K562 (cell line): ENCODE measurements around the gene GCN1. TPM values are rescaled to one million over a fixed set of nuclear protein-coding genes. Genes with fewer than 3 reads are reported as not detected.

Experiments used
- ARNT ChIP-seq, 2 experiments: fragments of 450-650 bp; IDR thresholded peaks; 2 replicates each; pipeline ENCODE4 v1.6.1; 2016; ENCODE audit warnings: mild to moderate bottlenecking in 1 of 2
- ASH1L ChIP-seq: fragments of 450-650 bp; IDR thresholded peaks from 2 replicates; pipeline ENCODE4 v1.6.1; 2018; ENCODE audit warnings: borderline replicate concordance, mild to moderate bottlenecking, low read depth; ENCODE audit not compliant: partially characterized antibody
- C11orf30 ChIP-seq: fragments of 450-650 bp; IDR thresholded peaks from 2 replicates; pipeline ENCODE4 v1.6.1; 2016; ENCODE audit warnings: low read depth, mild to moderate bottlenecking
- DDX20 ChIP-seq: fragments of 450-650 bp; IDR thresholded peaks from 2 replicates; pipeline ENCODE4 v1.6.1; 2016; ENCODE audit warnings: missing genetic modification characterization, low read depth, mild to moderate bottlenecking, missing compliant biosample characterization, moderate library complexity
- ERF ChIP-seq: fragments of 450-650 bp; formaldehyde crosslinking; IDR thresholded peaks from 2 replicates; pipeline ENCODE4 v1.4.0; 2020; ENCODE audit warnings: mild to moderate bottlenecking, mixed read lengths
- ESRRA ChIP-seq: fragments of 450-650 bp; IDR thresholded peaks from 2 replicates; pipeline ENCODE4 v1.6.1; 2014; ENCODE audit warnings: low read depth, mild to moderate bottlenecking, moderate library complexity, borderline replicate concordance
- EWSR1 ChIP-seq: fragments of 450-650 bp; IDR thresholded peaks from 2 replicates; pipeline ENCODE4 v1.6.1; 2018; ENCODE audit warnings: borderline replicate concordance, mild to moderate bottlenecking, low read depth, moderate library complexity; ENCODE audit not compliant: partially characterized antibody
- FOS ChIP-seq: IDR thresholded peaks from 3 replicates; pipeline ENCODE4 v1.6.1; 2011; ENCODE audit not compliant: insufficient read length; ENCODE audit errors: extremely low read depth
- GATA2 ChIP-seq: sonication (generic); formaldehyde crosslinking; IDR thresholded peaks from 2 replicates; pipeline ENCODE4 v1.4.0; 2020; ENCODE audit warnings: mild to moderate bottlenecking, missing genetic modification reagents
- GTF2E2 ChIP-seq: fragments of 200-800 bp; sonication (Bioruptor generic); IDR thresholded peaks from 2 replicates; pipeline ENCODE4 v1.6.1; 2016; ENCODE audit warnings: missing genetic modification characterization, missing compliant biosample characterization
- ILF3 ChIP-seq: fragments of 450-650 bp; IDR thresholded peaks from 2 replicates; pipeline ENCODE4 v1.6.1; 2018; ENCODE audit warnings: antibody characterized with exemption, mild to moderate bottlenecking, moderate library complexity, borderline replicate concordance
- MAFG ChIP-seq: fragments of 450-650 bp; conservative IDR thresholded peaks from 2 replicates; pipeline ENCODE4 v1.6.1; 2016; ENCODE audit warnings: missing genetic modification characterization, missing compliant biosample characterization
- NFATC3 ChIP-seq: fragments of 450-650 bp; IDR thresholded peaks from 2 replicates; pipeline ENCODE4 v1.6.1; 2017; ENCODE audit warnings: mild to moderate bottlenecking
- POLR2G ChIP-seq: fragments of 200-400 bp; formaldehyde crosslinking; IDR thresholded peaks from 2 replicates; pipeline ENCODE4 v1.6.1; 2017; ENCODE audit warnings: low read depth, mild to moderate bottlenecking, antibody characterized with exemption, low read length, moderate library complexity
- PURB ChIP-seq: sonication (generic); formaldehyde crosslinking; IDR thresholded peaks from 2 replicates; pipeline ENCODE4 v1.9.0; 2021; ENCODE audit warnings: low read depth, mild to moderate bottlenecking, missing genetic modification reagents
- RBFOX2 ChIP-seq: fragments of 200-400 bp; formaldehyde crosslinking; IDR thresholded peaks from 2 replicates; pipeline ENCODE4 v1.6.1; 2017; ENCODE audit warnings: low read depth, mild to moderate bottlenecking, low read length, moderate library complexity
- RBM14 ChIP-seq: fragments of 200-400 bp; formaldehyde crosslinking; IDR thresholded peaks from 2 replicates; pipeline ENCODE4 v1.6.1; 2018; ENCODE audit warnings: low read depth, mild to moderate bottlenecking, low read length, moderate library complexity, borderline replicate concordance; ENCODE audit not compliant: insufficient read depth
- RNF2 ChIP-seq: sonication (generic); IDR thresholded peaks from 2 replicates; pipeline ENCODE4 v1.6.1; 2016
- SPI1 ChIP-seq: IDR thresholded peaks from 2 replicates; pipeline ENCODE4 v1.6.1; 2011; ENCODE audit warnings: low read depth, low read length, control low read depth, borderline replicate concordance
- XRCC4 ChIP-seq: IDR thresholded peaks from one replicate; pipeline ENCODE4 v1.6.1; 2011; ENCODE audit not compliant: insufficient read depth, insufficient read length; ENCODE audit errors: extremely low read depth
- ZNF143 ChIP-seq: sonication (generic); formaldehyde crosslinking; IDR thresholded peaks from 2 replicates; pipeline ENCODE4 v1.9.0; 2022; ENCODE audit warnings: mild to moderate bottlenecking, missing genetic modification reagents
- polyA plus RNA-seq, 8 experiments: library from polyadenylated mRNA; depleted of rRNA in 4 of 8; stranded (reverse) in 5 of 8; unstranded in 3 of 8; fragments of >200 nt; fragmentation: Nextera tagmentation in 2 of 8; fragmentation: Illumina TruSeq in 1 of 8; extraction: Ambion mirVana in 2 of 8; extraction: Trizol in 1 of 8; gene quantifications; 2 replicates each; pipeline versions ENCODE4 v1.2.1 to v1.2.3, GENCODE V29; 2011 to 2014; ENCODE audit warnings: inconsistent platforms in 1 of 8, missing spikeins in 1 of 8
- total RNA-seq, 7 experiments: library from RNA; depleted of rRNA in 6 of 7; stranded (reverse); fragments of >200 nt in 6 of 7; fragmentation: Illumina TruSeq in 2 of 7; extraction: Trizol in 2 of 7; gene quantifications; 2 replicates each; pipeline versions ENCODE4 v1.2.1 to v1.2.3, GENCODE V29; 2011 to 2021; ENCODE audit warnings: low replicate concordance in 1 of 7
- TF ChIP-seq, protein P1 (sequence below): fragments of 450-650 bp; conservative IDR thresholded peaks from 2 replicates; pipeline ENCODE4 v1.6.1; 2016; ENCODE audit warnings: missing genetic modification characterization, low read depth, mild to moderate bottlenecking, control low read depth, missing compliant biosample characterization
- TF ChIP-seq, protein P2 (sequence below): IDR thresholded peaks from 3 replicates; pipeline ENCODE4 v1.6.1; 2011; ENCODE audit warnings: borderline replicate concordance, mild to moderate bottlenecking, moderate library complexity; ENCODE audit not compliant: insufficient read length; ENCODE audit errors: extremely low read depth
- TF ChIP-seq, protein P3 (sequence below): fragments of 450-650 bp; IDR thresholded peaks from 2 replicates; pipeline ENCODE4 v1.6.1; 2016

Gene GCN1
- total and polyA plus RNA-seq, 9 of the 15 experiments (the other 6 are each of a cell fraction or from before 2014, with no cell fraction given) = 11.9 to 190 (median 51.7) TPM

DNA sequence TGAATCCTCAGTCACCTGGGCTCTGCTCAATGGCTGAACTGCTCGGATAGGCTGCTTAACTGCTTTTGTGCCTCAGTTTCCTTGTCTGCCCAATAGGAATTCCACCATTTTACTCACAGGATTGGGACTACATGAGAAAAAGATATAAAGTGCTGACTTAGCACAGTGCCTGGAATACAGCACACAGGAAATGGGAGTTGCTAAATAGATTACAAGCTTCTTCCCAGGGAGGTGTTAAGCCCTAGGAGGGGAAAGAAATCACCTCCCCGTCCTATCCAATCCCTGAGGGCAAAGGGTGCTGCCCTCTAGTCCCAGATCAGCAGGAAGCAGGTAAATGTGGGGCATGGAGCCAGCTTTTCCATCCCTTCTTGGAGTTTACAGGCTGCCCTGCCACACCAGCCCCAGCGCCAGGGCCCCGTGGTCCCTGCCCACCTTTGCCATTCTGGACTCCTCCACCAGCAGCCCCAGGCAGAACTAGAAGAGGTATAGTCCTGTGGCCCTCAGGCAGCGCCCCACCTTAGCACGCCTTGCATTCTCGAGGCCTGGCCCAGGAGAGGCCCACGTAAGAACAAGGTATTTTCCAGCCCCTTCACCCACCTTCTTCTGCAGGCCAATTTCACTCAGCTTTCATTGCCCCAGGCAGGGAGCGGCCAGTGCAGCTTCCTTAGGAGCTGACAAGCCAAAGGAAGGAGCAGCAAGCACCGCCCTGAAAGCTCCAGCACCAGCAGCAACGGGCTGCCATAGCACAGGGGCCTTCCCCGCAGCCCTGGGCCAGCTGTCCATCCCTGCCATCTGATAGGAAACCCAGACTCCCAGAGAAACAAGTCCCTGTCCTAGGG, 35.2 kb upstream of the GCN1 start (continued):
- peak; percentile 99 for TF ChIP-seq C11orf30
- peak; percentile 33; the same call in 1 of the 2 replicates for TF ChIP-seq POLR2G
- TF ChIP-seq, protein P1, sequence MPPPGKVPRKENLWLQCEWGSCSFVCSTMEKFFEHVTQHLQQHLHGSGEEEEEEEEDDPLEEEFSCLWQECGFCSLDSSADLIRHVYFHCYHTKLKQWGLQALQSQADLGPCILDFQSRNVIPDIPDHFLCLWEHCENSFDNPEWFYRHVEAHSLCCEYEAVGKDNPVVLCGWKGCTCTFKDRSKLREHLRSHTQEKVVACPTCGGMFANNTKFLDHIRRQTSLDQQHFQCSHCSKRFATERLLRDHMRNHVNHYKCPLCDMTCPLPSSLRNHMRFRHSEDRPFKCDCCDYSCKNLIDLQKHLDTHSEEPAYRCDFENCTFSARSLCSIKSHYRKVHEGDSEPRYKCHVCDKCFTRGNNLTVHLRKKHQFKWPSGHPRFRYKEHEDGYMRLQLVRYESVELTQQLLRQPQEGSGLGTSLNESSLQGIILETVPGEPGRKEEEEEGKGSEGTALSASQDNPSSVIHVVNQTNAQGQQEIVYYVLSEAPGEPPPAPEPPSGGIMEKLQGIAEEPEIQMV (tag) = no peak
- no peak for TF ChIP-seq GATA2 (CRISPR knock-in tag)
- TF ChIP-seq ILF3 = no peak
- TF ChIP-seq RNF2 = peak; percentile 6; the same call in 1 of the 2 replicates
- TF ChIP-seq ESRRA = no peak
- no peak for TF ChIP-seq DDX20 (tag)
- TF ChIP-seq, protein P2, sequence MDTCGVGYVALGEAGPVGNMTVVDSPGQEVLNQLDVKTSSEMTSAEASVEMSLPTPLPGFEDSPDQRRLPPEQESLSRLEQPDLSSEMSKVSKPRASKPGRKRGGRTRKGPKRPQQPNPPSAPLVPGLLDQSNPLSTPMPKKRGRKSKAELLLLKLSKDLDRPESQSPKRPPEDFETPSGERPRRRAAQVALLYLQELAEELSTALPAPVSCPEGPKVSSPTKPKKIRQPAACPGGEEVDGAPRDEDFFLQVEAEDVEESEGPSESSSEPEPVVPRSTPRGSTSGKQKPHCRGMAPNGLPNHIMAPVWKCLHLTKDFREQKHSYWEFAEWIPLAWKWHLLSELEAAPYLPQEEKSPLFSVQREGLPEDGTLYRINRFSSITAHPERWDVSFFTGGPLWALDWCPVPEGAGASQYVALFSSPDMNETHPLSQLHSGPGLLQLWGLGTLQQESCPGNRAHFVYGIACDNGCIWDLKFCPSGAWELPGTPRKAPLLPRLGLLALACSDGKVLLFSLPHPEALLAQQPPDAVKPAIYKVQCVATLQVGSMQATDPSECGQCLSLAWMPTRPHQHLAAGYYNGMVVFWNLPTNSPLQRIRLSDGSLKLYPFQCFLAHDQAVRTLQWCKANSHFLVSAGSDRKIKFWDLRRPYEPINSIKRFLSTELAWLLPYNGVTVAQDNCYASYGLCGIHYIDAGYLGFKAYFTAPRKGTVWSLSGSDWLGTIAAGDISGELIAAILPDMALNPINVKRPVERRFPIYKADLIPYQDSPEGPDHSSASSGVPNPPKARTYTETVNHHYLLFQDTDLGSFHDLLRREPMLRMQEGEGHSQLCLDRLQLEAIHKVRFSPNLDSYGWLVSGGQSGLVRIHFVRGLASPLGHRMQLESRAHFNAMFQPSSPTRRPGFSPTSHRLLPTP = no peak
- TF ChIP-seq GTF2E2 (tag) = no peak
- TF ChIP-seq NFATC3 = no peak
- no peak for TF ChIP-seq RBM14
- TF ChIP-seq, protein P3, sequence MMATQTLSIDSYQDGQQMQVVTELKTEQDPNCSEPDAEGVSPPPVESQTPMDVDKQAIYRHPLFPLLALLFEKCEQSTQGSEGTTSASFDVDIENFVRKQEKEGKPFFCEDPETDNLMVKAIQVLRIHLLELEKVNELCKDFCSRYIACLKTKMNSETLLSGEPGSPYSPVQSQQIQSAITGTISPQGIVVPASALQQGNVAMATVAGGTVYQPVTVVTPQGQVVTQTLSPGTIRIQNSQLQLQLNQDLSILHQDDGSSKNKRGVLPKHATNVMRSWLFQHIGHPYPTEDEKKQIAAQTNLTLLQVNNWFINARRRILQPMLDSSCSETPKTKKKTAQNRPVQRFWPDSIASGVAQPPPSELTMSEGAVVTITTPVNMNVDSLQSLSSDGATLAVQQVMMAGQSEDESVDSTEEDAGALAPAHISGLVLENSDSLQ = no peak
- TF ChIP-seq PURB (CRISPR knock-in tag) = no peak
- no peak for TF ChIP-seq EWSR1
- TF ChIP-seq ASH1L = no peak
- no peak for TF ChIP-seq ERF (CRISPR knock-in tag)
- peak; percentile 99 for TF ChIP-seq MAFG (tag)
- peak; percentile 59 for TF ChIP-seq RBFOX2
- no peak for TF ChIP-seq ZNF143 (CRISPR knock-in tag)
- TF ChIP-seq SPI1 = no peak
- no peak for TF ChIP-seq XRCC4
- no peak for TF ChIP-seq FOS
- TF ChIP-seq ARNT (IDR thresholded peaks at IDR 0.05) = 0 out of 4 replicates have a peak, but pooled peaks of 1 of the 2 experiments have one; percentile 68
